CD4-positive, alpha-beta T cell treated with Interleukin-1 beta for 1 hour (primary cell): ENCODE measurements around the gene GPR101.
"Not testable (repeated sequence)": the region's sequence is repeated elsewhere in the genome, so short reads cannot be mapped to it uniquely, and the experiment has no call there.

Source experiments
- DNase-seq, 2 donors: peaks; one replicate each; pipeline ENCODE4 v3.0.0-alpha.2; 2020 to 2022

GPR101 gene

DNA sequence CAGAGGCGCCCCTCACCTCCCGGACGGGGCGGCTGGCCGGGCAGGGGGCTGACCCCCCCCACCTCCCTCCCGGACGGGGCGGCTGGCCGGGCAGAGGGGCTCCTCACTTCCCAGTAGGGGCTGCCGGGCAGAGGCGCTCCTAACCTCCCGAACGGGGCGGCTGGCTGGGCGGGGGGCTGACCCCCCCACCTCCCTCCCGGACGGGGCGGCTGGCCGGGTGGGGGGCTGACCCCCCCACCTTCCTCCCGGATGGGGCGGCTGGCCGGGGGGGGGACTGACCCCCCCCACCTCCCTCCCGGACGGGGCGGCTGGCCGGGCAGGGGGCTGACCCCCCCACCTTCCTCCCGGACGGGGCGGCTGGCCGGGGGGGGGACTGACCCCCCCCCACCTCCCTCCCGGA lies 33.6 kb downstream of the GPR101 start:
- DNase-seq, result not testable (repeated sequence)

DNA sequence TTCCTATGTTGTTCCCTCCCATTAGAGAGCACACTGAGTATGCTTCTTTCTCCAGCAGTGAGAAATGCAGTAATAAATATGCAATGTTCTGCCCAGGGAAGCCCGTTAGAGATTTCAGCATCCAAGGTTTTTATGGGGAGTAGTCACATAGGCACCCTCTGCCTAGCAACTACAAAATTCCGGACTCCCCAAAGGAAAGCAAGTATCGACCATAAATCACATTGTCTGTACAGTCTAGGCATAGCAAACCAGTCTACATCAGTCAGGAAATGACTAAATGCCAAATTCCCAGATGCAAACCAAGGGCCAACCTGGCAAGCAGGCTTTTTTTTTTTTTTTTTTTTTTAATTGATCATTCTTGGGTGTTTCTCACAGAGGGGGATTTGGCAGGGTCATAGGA lies 34.8 kb downstream of the GPR101 start:
- no peak for DNase-seq
